ENCODE results near the gene ELP1. TPM values are rescaled to one million over a fixed set of nuclear protein-coding genes. Genes with fewer than 3 reads are reported as not detected.
"Not testable (repeated sequence)": the region's sequence is repeated elsewhere in the genome, so short reads cannot be mapped to it uniquely, and the experiment has no call there.

ELP1 gene, protein sequence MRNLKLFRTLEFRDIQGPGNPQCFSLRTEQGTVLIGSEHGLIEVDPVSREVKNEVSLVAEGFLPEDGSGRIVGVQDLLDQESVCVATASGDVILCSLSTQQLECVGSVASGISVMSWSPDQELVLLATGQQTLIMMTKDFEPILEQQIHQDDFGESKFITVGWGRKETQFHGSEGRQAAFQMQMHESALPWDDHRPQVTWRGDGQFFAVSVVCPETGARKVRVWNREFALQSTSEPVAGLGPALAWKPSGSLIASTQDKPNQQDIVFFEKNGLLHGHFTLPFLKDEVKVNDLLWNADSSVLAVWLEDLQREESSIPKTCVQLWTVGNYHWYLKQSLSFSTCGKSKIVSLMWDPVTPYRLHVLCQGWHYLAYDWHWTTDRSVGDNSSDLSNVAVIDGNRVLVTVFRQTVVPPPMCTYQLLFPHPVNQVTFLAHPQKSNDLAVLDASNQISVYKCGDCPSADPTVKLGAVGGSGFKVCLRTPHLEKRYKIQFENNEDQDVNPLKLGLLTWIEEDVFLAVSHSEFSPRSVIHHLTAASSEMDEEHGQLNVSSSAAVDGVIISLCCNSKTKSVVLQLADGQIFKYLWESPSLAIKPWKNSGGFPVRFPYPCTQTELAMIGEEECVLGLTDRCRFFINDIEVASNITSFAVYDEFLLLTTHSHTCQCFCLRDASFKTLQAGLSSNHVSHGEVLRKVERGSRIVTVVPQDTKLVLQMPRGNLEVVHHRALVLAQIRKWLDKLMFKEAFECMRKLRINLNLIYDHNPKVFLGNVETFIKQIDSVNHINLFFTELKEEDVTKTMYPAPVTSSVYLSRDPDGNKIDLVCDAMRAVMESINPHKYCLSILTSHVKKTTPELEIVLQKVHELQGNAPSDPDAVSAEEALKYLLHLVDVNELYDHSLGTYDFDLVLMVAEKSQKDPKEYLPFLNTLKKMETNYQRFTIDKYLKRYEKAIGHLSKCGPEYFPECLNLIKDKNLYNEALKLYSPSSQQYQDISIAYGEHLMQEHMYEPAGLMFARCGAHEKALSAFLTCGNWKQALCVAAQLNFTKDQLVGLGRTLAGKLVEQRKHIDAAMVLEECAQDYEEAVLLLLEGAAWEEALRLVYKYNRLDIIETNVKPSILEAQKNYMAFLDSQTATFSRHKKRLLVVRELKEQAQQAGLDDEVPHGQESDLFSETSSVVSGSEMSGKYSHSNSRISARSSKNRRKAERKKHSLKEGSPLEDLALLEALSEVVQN (N-terminal part only)
- total RNA-seq: 30.8 and 43.5 TPM in 2 replicates

DNA sequence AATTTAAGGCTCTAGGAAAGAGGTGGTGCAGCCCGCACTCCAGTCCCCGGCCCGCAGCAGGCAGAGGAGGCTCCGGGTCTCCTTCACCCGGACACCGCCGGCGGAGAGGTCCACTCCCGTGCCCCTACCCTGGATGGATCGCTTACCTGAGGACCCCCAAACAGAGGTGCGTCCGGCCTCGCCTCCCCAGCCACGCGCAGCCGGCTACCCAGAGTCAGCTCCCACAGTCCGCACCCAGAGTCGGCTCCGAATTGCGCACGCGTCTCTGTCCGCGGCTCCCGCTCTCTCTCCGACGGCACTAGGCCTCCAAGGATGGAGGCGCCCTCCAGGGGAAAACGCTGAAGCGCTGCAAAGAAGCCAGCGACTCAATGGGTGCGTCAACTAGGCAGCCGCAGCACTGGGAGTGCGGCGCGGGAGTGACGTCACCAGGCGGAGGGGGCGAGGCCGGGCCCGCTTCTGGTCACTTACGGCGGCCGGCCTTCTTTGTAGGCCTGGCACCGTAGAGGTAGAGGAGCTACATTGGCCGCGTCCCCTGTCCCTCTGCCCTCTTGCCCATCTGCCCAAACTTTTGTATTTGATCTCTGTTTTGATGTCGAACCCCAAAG lies at the start of gene ELP1:
ELP1 (minus strand) TSS at position 407 of the 605 bp plus-strand sequence. CDS start 2,978 bp downstream, outside the sequence.
- DNase-seq (ENCODE audit: low read depth, low spot score): peak; percentile 83

DNA sequence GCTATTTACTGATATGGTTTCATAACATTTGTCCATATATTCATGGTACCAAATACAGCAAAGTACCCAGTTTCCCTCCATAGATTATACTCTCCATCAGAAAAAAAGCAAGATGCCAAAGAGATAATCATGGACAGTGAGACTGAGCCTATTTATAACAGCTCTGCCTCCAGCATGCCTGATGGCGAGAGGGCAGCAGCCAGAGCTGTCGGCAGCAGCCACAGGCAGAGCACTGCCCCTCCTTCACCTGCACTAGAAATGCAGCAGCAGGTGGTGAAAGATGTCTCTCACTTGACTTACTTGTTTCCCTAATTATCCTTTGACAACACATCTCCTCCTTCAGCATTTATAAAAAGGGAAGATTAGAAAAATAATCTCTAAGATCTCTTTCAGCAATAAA lies 47.0 kb upstream of the ELP1 start:
- DNase-seq (ENCODE audit: low read depth, low spot score): no peak

DNA sequence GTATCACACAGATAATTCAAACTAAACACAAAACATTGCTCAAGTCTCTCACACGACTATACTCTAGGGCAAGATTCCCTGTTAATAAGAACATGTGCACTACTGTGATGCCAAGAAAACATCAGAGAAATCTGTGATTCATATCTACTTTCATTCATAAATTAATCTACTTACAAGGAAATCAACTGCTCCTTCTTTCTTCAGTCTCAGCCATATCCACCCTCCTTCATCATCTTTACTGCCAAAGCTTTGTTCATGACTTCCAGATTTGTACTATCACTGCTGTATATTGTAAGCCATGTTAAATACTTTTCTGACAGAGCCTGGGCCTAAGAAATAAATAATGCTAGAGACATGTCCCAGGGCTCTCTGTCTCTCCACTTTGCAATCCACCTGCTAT lies 44.3 kb upstream of the ELP1 start:
- DNase-seq (ENCODE audit: low read depth, low spot score): no peak

DNA sequence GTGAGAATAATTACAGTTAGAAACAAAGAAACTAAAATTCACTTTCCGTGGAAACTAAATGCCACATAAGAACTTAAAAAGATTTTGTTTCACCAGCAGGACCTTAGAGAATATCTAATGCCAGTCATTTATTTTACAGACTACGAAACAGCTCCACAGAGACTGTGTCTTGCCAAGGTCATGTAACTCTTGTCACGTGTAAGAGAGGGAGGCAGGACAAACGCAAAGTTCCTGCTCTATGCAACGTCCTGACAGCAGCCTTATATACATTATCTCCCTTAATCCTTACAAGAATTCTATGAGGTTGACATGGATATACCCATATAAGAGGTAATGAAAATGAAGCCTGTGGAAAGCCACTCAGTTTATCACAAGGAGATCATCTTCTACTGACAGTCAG lies 40.0 kb upstream of the ELP1 start:
- no peak for DNase-seq (ENCODE audit: low read depth, low spot score)

DNA sequence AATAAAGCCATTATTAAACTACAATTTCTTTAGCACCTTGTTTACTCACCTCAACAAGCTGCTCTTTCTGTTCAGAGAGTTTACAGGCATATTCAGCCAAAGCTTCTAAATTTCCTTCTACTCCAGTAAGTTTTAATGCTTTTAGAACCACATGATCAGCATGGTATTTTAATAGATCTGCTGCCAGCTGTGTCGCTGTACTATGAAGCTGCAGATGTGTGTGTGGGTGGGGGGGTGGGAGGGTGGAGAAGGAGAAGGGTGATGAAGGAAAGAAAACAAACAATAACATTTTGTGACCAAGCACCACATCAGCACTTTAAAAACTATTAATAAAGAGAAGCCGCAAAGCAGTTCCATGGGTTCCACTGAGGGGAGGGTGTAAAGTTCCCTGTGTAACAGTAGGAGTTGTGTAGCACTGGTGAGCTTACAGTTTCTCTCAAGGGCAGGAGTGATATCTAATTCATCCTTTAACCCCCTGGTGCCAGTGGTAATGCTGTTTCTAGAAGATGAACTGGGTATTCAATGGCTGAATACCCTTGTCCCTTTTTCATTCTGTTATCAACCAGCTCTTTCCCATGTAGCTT lies 38.8 kb upstream of the ELP1 start:
- DNase-seq (ENCODE audit: low read depth, low spot score): no peak

DNA sequence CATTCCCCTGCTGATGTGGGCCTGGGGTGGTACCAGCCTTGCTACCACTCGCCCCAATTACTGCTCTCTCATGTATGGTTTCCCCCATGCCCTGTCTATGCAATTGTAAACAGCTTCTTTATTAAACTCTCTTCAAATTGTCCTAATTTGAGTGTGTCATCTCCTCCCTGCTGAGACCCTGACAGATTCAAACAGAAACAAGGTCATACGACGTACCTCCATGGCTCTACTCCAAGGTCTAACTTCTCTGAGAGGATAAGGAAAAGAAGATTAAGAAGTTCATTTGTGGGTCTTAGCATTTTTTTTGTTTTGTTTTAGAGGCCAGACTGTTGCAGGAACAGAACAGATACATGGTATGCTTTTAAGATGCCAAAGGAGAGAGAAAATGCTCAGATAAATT lies 38.3 kb upstream of the ELP1 start:
- no peak for DNase-seq (ENCODE audit: low read depth, low spot score)

DNA sequence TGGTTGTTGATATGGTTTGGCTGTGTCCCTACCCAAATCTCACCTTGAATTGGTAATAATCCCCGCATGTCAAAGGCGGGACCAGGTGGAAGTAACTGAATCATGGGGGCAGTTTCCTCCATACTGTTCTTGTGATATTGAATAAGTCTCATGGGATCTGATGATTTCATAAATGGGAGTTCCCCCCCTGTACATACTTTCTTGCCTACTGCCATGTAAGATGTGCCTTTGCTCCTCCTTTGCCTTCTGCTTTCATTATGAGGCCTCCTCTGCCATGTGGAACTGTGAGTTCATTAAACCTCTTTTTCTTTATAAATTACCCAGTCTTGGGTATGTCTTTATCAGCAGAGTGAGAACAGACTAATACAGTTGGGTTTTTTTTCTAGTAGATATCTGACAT lies 37.5 kb upstream of the ELP1 start:
- not testable (repeated sequence) for DNase-seq (ENCODE audit: low read depth, low spot score)

DNA sequence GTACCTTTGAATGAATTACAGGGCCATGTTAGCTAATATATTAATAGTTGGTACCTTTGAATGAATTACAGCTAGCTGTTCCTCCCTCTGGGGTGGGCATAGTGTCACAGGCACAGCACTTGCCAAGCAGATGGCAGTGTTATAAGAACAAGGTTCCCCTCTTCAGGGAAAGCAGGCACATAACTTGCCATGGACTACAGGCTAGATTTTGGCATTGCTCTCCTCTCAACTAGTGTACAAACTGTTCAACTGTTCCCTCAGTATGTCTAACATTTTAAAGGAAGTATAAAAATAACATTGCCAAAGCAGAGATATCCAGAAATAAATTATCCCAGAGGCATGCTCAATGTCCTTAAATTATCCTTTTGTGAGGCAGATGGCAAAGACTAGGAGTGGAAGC lies 34.0 kb upstream of the ELP1 start:
- no peak for DNase-seq (ENCODE audit: low read depth, low spot score)

DNA sequence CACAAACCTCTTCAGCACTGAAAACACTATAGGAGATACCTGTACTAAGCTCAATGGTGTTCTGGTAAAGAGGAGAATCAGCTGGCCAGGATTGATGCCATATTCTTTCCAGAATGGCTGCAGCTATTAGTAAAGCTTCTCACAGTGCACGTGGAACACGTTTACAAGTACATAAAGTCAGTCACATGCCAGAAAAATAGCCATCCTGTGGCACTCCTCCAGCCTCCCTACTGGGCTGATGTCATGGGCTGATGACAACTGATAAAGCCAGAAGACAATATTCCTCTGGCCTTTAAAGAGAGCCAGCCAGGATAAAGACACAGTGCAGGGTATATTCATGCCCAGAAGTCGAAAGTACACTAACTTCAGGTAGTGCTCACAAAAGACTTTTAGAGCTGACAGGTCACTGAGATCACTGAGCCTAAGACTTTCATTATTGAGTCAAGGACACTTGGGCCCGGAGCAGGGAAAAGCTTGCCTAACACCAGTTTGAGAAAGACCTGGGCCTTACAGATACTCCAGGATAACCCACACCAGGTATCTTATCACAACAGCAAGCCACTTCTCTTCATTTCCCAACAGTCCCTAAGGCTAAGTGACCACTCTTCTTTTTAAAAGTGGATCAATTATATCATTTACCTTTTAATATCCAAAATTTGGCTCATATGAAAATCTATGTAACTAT lies 29.7 kb upstream of the ELP1 start:
- no peak for DNase-seq (ENCODE audit: low read depth, low spot score)

DNA sequence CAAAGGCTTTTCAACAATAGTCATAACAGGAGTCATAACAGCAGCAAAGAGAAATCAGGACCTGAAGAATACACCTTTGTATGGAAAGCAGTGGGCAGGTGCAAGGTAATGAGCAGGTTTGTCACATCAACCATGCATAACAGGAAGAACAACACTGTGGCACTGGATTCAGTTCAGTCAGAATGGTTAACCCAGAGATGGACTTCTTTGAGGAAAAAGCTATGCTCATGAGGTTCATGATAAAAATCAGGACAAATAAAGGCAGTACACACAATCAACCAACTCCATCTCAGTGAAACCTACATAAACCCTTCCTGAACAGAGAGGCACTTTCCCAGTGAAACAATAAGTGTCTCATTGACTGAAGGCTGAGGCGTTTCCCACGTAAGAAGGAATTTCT lies 27.2 kb upstream of the ELP1 start:
- DNase-seq (ENCODE audit: low read depth, low spot score): no peak

DNA sequence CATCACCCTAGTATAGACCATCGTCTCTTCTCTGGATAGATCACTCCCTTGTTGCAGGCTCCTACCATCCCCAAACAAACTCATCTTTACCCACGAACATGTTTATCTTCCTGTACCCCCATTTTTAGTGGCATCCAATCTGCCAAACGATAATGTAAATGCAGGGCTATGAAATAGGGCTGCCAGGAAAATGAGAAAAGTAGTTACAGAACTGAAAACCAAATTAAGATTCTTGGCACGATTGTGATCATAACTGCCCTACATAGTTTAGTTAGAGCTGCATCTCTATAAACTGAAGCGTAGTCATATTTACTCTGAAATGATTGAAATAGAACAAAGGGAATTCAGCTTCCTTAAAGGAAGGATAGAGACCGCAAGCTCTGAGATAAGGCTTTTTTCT lies 26.4 kb upstream of the ELP1 start:
- no peak for DNase-seq (ENCODE audit: low read depth, low spot score)

DNA sequence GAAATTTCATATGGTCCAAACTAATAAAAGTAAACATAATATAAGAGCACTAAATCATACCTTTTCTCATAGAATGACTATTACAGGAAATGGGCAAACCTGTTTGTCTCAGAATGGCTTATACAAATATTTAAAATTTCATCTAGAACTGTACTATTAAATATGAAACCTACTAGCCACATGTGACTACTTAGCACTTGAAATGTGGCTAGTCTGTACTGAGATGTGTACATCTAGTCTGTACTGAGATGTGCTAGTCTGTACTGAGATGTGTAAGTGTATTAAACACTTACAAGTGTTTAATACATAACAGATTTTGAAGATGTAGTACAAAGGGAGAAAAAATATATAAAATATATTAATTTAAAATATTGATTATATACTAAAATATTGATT lies 22.7 kb upstream of the ELP1 start:
- DNase-seq (ENCODE audit: low read depth, low spot score): no peak

DNA sequence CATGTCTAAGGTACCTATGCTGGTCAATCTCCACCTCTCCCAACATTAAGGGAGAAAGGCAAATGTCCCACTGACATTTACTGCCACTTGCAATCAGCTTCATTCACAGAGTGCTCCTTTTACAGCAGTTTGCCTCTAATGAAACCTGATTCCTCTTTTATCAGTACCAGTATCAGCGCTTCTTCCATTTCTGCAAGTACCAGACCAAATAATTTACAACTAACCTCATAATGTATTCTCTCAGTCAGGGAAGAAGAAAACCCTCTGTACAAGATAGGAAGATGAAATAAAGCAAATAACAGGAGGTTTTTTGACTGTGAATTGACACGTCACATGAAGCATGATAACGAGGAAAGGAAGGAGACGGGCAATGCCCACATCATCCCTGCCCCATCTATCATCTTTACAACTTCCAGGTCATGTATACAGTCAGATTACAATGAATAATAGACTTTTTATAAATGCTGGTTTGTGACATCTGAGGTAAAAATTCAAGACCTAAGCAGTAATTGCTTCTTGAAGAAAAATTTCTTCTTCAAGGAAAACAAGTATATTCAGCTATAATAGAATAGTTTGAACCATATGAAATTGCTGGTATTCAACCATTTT lies 22.2 kb upstream of the ELP1 start:
- DNase-seq (ENCODE audit: low read depth, low spot score): no peak

DNA sequence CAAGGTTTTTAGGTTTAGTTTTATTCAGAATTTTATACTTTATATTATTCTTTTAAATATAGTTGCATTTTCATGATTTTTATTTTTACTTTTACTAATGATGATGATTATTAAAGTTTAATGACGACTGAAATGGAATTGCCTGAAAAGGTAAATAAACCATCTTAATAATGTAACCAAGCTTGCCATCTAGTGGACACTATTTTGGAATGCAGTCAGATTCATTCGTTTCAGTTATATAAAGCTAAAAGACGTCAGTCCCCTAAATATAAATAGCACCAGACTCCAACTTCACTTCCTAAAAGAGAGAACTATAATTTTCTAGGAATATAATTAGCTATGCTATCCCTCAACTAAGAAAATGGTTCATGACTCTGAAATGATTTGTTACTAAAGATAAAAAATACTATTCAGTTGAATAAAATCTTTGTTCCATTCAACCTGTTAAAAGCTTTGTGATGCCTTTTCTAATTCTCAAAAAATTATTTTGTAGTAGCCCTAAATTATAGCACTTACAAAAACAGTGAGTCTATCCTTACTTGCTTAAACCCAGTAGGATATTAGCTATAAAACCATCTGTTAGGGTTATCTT lies 20.2 kb upstream of the ELP1 start:
- DNase-seq (ENCODE audit: low read depth, low spot score): peak; percentile 7

DNA sequence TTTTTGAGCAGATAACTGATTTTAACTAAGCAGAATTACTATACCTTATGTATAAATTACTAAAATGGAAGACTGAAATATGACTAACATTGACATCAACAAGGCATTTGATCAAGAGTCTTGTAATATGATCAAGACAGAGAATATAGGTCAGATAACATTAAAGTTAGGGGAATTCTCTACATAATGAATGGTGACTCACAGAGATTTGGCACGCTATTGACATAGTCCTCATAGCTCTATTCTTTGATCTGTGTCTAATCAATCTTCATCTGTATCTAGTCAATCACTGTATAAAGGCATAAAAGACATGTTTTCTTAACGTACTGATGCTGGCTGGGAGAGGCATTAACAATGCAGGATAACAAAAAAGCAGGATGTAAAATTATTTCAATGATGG lies 17.7 kb upstream of the ELP1 start:
- no peak for DNase-seq (ENCODE audit: low read depth, low spot score)

DNA sequence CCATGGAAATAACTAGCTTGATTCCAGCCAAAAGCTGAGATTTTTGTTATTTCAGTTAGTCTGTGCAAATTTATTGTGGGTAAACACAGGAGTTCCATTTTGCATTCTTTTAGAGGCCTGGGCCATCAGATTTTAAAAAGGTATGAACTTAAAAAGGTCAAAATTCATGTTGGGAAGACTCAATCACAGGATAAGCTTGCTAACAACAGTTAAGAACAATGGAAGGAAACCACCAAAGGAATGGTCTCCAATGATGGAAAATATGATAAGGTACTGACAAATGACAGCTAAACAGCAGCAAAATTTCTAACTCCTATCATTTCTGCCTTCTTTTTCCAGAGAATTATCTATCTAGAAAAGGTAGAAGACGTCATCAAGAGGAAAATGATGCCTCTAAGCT lies 16.2 kb upstream of the ELP1 start:
- DNase-seq (ENCODE audit: low read depth, low spot score): peak; percentile 36

DNA sequence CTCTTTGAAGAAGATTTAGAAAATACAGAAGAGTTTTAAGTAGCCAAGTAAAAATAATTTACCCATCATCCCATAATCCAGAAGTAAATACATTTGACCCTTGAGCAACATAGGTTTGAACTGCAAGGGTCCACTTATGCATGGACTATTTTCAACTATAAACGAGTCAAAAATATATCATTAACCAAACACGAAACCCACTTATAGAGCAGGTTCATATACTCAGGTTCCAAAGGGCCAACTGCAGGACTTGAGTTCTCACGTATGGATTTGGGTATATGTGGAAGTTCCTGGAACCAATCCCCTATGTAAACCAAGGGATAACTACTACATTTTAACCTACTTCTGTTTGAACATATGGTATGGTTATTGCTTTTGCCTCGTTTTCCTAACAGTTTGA lies 6.1 kb upstream of the ELP1 start:
- no peak for DNase-seq (ENCODE audit: low read depth, low spot score)

DNA sequence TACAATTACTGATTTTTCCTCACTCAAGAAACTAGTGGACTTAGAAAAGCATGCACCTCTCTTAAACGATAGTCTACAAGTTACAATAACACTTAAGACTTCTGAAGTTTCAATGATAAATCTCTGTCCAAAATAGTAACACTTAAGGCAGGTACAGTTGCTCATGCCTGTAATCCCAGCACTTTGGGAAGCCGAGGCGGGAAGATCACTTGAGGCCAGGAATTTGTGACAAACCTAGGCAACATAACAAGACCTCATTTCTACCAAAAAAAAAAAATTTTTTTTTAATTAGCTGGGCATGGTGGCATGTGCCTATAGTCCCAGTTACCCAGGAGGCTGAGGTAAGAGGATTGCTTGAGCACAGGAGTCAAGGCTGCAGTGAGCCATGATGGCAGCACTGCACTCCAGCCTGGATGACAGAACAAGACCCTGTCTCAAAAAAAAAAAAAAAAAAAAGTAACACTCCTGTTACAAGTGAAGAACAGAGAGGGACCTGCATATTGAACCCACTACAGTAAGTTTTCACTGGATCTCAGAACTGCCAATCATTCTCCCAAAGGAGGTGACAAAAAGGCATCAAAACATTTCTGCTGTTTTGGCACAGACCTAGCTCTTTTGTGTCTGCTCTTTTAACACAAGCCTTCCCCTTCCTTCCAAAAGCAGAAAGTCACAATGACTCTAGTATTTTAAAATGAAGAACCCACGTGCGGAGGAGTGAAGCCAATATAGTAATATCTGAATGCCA lies 3.8 kb upstream of the ELP1 start:
- DNase-seq (ENCODE audit: low read depth, low spot score): no peak

DNA sequence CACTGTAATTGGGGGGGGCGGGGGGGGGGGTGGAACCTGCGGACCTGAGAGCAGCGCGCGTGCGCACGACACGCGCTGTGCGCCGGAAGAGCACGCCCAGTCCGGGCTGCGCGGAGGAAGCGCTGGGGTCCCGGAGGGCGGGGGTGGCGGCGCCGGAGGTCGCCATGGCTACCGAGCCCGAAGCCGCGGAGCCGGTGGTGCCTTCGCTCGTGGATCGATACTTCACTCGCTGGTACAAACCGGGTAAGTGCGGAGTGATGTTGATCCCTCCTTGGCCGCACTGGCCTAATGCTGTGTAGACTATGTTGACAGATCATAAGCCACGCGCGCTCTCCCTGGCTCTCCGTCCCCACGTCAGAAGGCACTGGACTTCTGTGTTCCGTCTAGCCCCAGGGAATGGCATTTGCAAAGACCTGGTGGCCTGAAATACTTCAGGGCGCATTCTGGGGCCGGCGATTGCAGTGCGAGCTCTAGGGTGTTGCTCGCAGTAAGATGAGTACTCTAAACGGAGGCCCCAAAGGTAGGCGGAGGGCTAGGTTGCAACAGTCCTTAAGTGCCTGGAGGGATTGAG lies 484 bp upstream of the ELP1 start, which contains the start of gene ABITRAM:
ABITRAM (plus strand) TSS at position 78 of the 571 bp plus-strand sequence; CDS start at position 165, 87 bp downstream.
- peak; percentile 40 for DNase-seq (ENCODE audit: low read depth, low spot score)
